Measurements from ENCODE around the gene SLC24A3.

SLC24A3 gene

GRCh38 chr20:19713822-19714578, 501.6 kb downstream of the SLC24A3 start:
- TF ChIP-seq CTCF (IDR thresholded peaks at IDR 0.05; ENCODE audit: unreplicated experiment in 3 of 3), result no peak
- Mint-ChIP-seq H3K27ac (peak overlapping the region; percentile 92 to 97 (median 94)), H3K4me1 (peaks cover 53% of the 10 kb centered on the region), H3K9me3 (no peaks in the 10 kb centered on the region), H3K27me3 (ENCODE audit: low read depth) (no peaks in the 10 kb centered on the region), H3K4me3 (no peak overlapping the region), H3K36me3 (ENCODE audit: low read depth) (peaks cover 7% of the 10 kb centered on the region)

GRCh38 chr20:19714579-19714840, 502.1 kb downstream of the SLC24A3 start:
- Mint-ChIP-seq H3K27ac (peak overlapping the region; percentile 41 to 93 (median 70)), H3K4me1 (peaks cover 50% of the 10 kb centered on the region), H3K36me3 (ENCODE audit: low read depth) (peaks cover 7% of the 10 kb centered on the region), H3K9me3 (no peaks in the 10 kb centered on the region), H3K4me3 (no peak overlapping the region), H3K27me3 (ENCODE audit: low read depth) (no peaks in the 10 kb centered on the region)
- TF ChIP-seq CTCF (IDR thresholded peaks at IDR 0.05; ENCODE audit: unreplicated experiment in 3 of 3), result no peak

- Mint-ChIP-seq H3K9me3 (no peaks in the 10 kb centered on the region), H3K36me3 (ENCODE audit: low read depth) (peaks cover 7% of the 10 kb centered on the region), H3K27me3 (ENCODE audit: low read depth) (no peaks in the 10 kb centered on the region), H3K4me1 (peaks cover 36% of the 10 kb centered on the region), H3K27ac (no peak overlapping the region), H3K4me3 (no peak overlapping the region)
- no peak for TF ChIP-seq CTCF (IDR thresholded peaks at IDR 0.05; ENCODE audit: unreplicated experiment in 3 of 3)
Measured at GRCh38 chr20:19715986-19716385, 503.5 kb downstream of the SLC24A3 start.

- no peaks in the 10 kb centered on the region for H3K27me3 Mint-ChIP-seq (ENCODE audit: low read depth)
- peaks cover 7% of the 10 kb centered on the region for H3K4me1 Mint-ChIP-seq
- no peaks in the 10 kb centered on the region for H3K9me3 Mint-ChIP-seq
- peaks cover 7% of the 10 kb centered on the region for H3K36me3 Mint-ChIP-seq (ENCODE audit: low read depth)
- H3K4me3 Mint-ChIP-seq, result no peak overlapping the region
- no peak for TF ChIP-seq CTCF (IDR thresholded peaks at IDR 0.05; ENCODE audit: unreplicated experiment in 3 of 3)
- no peak overlapping the region for H3K27ac Mint-ChIP-seq
Measured at GRCh38 chr20:19718880-19719279, 506.4 kb downstream of the SLC24A3 start.

- no peak overlapping the region for H3K27ac Mint-ChIP-seq
- peaks cover 7% of the 10 kb centered on the region for H3K36me3 Mint-ChIP-seq (ENCODE audit: low read depth)
- TF ChIP-seq CTCF (IDR thresholded peaks at IDR 0.05; ENCODE audit: unreplicated experiment in 3 of 3), result no peak
Measured at GRCh38 chr20:19720991-19721390, 508.5 kb downstream of the SLC24A3 start.

GRCh38 chr20:19723051-19723450, 510.6 kb downstream of the SLC24A3 start:
- Mint-ChIP-seq H3K9me3 (no peaks in the 10 kb centered on the region), H3K27me3 (ENCODE audit: low read depth) (no peaks in the 10 kb centered on the region), H3K27ac (peak overlapping the region in 1 of 3 experiments; percentile 52), H3K36me3 (ENCODE audit: low read depth) (peaks cover under 1% of the 10 kb centered on the region), H3K4me1 (peaks cover 7% of the 10 kb centered on the region), H3K4me3 (no peak overlapping the region)
- no peak for TF ChIP-seq CTCF (IDR thresholded peaks at IDR 0.05; ENCODE audit: unreplicated experiment in 3 of 3)

More at GRCh38 chr20:19720991-19721390, 508.5 kb downstream of the SLC24A3 start:
- peaks cover 6% of the 10 kb centered on the region for H3K4me1 Mint-ChIP-seq
- H3K9me3 Mint-ChIP-seq, result no peaks in the 10 kb centered on the region
- H3K4me3 Mint-ChIP-seq, result no peak overlapping the region
- no peaks in the 10 kb centered on the region for H3K27me3 Mint-ChIP-seq (ENCODE audit: low read depth)

Data from nephron (organoid).